H1 (cell line): ENCODE results near the gene SRD5A3. TPM values are rescaled to one million over a fixed set of nuclear protein-coding genes. Genes with fewer than 3 reads are reported as not detected.

ENCODE experiments used
- CTCF ChIA-PET: fragments of 300-600 bp; sonication (Branson Sonifier 250); formaldehyde crosslinking; loops from one replicate; lab custom pipeline; 2021; ENCODE audit not compliant: partially characterized antibody; lab: Charles Lee
- POLR2A ChIA-PET: fragments of 300-600 bp; sonication (Branson Sonifier 250); formaldehyde crosslinking; loops from one replicate; lab custom pipeline; 2021; ENCODE audit warnings: inconsistent platforms; ENCODE audit not compliant: partially characterized antibody; lab: Charles Lee
- DNase-seq, 2 experiments: peaks; one replicate each; pipeline versions ENCODE4 v3.0.0 to v3.0.0-alpha.2; 2010 to 2022; ENCODE audit warnings: low spot score in 2 of 2, low read depth in 1 of 2, mixed read lengths in 1 of 2
- FAIRE-seq: peaks from 2 replicates; lab custom pipeline; 2011; peaks lifted over from hg19 to GRCh38; lab: Jason Lieb, UNC
- H2AFZ ChIP-seq: 2 replicates; pipeline ENCODE4 v1.8.1; 2012; ENCODE audit warnings: low read length, inconsistent platforms
- H2AK5ac ChIP-seq: 2 replicates; pipeline ENCODE4 v1.6.1; 2013; ENCODE audit warnings: low read depth, low read length
- H2BK120ac ChIP-seq: replicated peaks from 2 replicates; pipeline ENCODE3; 2013; ENCODE audit warnings: low read depth, low read length, inconsistent platforms
- H2BK12ac ChIP-seq: 2 replicates; pipeline ENCODE4 v1.6.1; 2013; ENCODE audit warnings: low read depth, low read length
- H2BK15ac ChIP-seq: 2 replicates; pipeline ENCODE4 v1.6.1; 2013; ENCODE audit warnings: low read length
- H2BK20ac ChIP-seq: 2 replicates; pipeline ENCODE4 v1.6.1; 2013; ENCODE audit warnings: low read length
- H2BK5ac ChIP-seq: 2 replicates; pipeline ENCODE4 v1.6.1; 2013; ENCODE audit warnings: low read depth, low read length
- H3K14ac ChIP-seq: 2 replicates; pipeline ENCODE4 v1.6.1; 2013; ENCODE audit warnings: inconsistent platforms; ENCODE audit not compliant: insufficient read length
- H3K18ac ChIP-seq: 2 replicates; pipeline ENCODE4 v1.6.1; 2013; ENCODE audit warnings: low read length; ENCODE audit errors: extremely low read depth
- H3K23ac ChIP-seq: 2 replicates; pipeline ENCODE4 v1.6.1; 2013; ENCODE audit warnings: inconsistent platforms; ENCODE audit not compliant: insufficient read length
- H3K23me2 ChIP-seq: 2 replicates; pipeline ENCODE4 v1.6.1; 2013; ENCODE audit warnings: low read depth, low read length
- H3K27ac ChIP-seq: 2 replicates; pipeline ENCODE4 v1.6.1; 2011; ENCODE audit warnings: low read depth, low read length, inconsistent platforms
- H3K27me3 ChIP-seq, 4 experiments: replicated peaks in 1 of 4; 1 replicate in 1 of 4; 2 replicates in 3 of 4; pipeline versions ENCODE4 v1.6.1 to v1.8.1; 2011 to 2013; ENCODE audit warnings: low read length in 3 of 4, mild to moderate bottlenecking in 3 of 4, inconsistent platforms in 2 of 4, mixed read lengths in 2 of 4, moderate library complexity in 1 of 4; ENCODE audit not compliant: control insufficient read depth in 3 of 4, insufficient read depth in 3 of 4; ENCODE audit errors: extremely low read depth in 1 of 4
- H3K36me3 ChIP-seq, 4 experiments: 2 replicates each; pipeline versions ENCODE4 v1.6.1 to v1.8.1; 2011 to 2013; ENCODE audit warnings: mild to moderate bottlenecking in 4 of 4, low read length in 3 of 4, moderate library complexity in 2 of 4, control low read depth in 1 of 4, inconsistent platforms in 1 of 4; ENCODE audit not compliant: insufficient read depth in 4 of 4, control insufficient read depth in 2 of 4
- H3K4ac ChIP-seq: replicated peaks from 2 replicates; pipeline ENCODE3; 2013; ENCODE audit warnings: low read length, low read depth, mixed read lengths, inconsistent platforms; ENCODE audit not compliant: insufficient read length
- H3K4me1 ChIP-seq, 4 experiments: replicated peaks in 1 of 4; 1 replicate in 1 of 4; 2 replicates in 3 of 4; pipeline versions ENCODE4 v1.6.1 to v1.8.1; 2011 to 2013; ENCODE audit warnings: low read length in 3 of 4, inconsistent platforms in 2 of 4, mixed read lengths in 1 of 4; ENCODE audit not compliant: insufficient read depth in 4 of 4, control insufficient read depth in 3 of 4
- H3K4me2 ChIP-seq, 2 experiments: 2 replicates each; pipeline versions ENCODE4 v1.6.1 to v1.8.1; 2011 to 2013; ENCODE audit warnings: low read depth in 2 of 2, low read length in 2 of 2, control low read depth in 1 of 2, inconsistent platforms in 1 of 2, mild to moderate bottlenecking in 1 of 2; ENCODE audit not compliant: insufficient read depth in 1 of 2
- H3K4me3 ChIP-seq, 4 experiments: fragments of 200-600, 300-600 bp in 1 of 4; sonication (generic), shearing (Covaris generic), sonication (Bioruptor Twin) in 1 of 4; 2 replicates each; pipeline versions ENCODE4 v1.5.1 to v1.8.1; 2011 to 2016; ENCODE audit warnings: low read length in 4 of 4, low read depth in 3 of 4, control low read depth in 2 of 4, inconsistent platforms in 2 of 4, mild to moderate bottlenecking in 2 of 4, mixed read lengths in 1 of 4, moderate library complexity in 1 of 4; ENCODE audit not compliant: insufficient read depth in 2 of 4; ENCODE audit errors: extremely low read depth in 1 of 4
- H3K56ac ChIP-seq: replicated peaks from 2 replicates; pipeline ENCODE3; 2013; ENCODE audit warnings: low read depth, mild to moderate bottlenecking, mixed read lengths, low read length, inconsistent platforms; ENCODE audit not compliant: insufficient read length
- H3K79me1 ChIP-seq: 2 replicates; pipeline ENCODE4 v1.6.1; 2013; ENCODE audit warnings: low read depth, low read length, control low read depth
- H3K79me2 ChIP-seq, 2 experiments: 2 replicates each; pipeline versions ENCODE4 v1.6.1 to v1.8.1; 2012 to 2013; ENCODE audit warnings: low read length in 2 of 2, mild to moderate bottlenecking in 2 of 2, inconsistent platforms in 1 of 2; ENCODE audit not compliant: insufficient read depth in 2 of 2, control insufficient read depth in 1 of 2
- H3K9ac ChIP-seq, 4 experiments: replicated peaks in 1 of 4; 1 replicate in 1 of 4; 2 replicates in 3 of 4; pipeline versions ENCODE4 v1.6.1 to v1.8.1; 2011 to 2013; ENCODE audit warnings: low read depth in 3 of 4, low read length in 3 of 4, control low read depth in 2 of 4, mild to moderate bottlenecking in 2 of 4, moderate library complexity in 2 of 4, inconsistent platforms in 1 of 4; ENCODE audit errors: extremely low read depth in 1 of 4
- H3K9me3 ChIP-seq, 2 experiments: 2 replicates each; pipeline versions ENCODE4 v1.6.1 to v1.8.1; 2012 to 2013; ENCODE audit warnings: mild to moderate bottlenecking in 2 of 2, moderate library complexity in 2 of 2, control low read depth in 1 of 2, inconsistent platforms in 1 of 2, low read depth in 1 of 2, low read length in 1 of 2, mixed read lengths in 1 of 2; ENCODE audit not compliant: insufficient read depth in 2 of 2
- H4K20me1 ChIP-seq, 2 experiments: replicated peaks in 1 of 2; 2 replicates each; pipeline versions ENCODE3 to v1.8.1; 2011 to 2013; ENCODE audit warnings: inconsistent platforms in 2 of 2, low read length in 2 of 2, mild to moderate bottlenecking in 1 of 2; ENCODE audit not compliant: insufficient read depth in 2 of 2, control insufficient read depth in 1 of 2
- H4K5ac ChIP-seq: 2 replicates; pipeline ENCODE4 v1.6.1; 2013; ENCODE audit warnings: low read length, low read depth, mixed read lengths, inconsistent platforms; ENCODE audit not compliant: insufficient read length
- H4K8ac ChIP-seq: 2 replicates; pipeline ENCODE4 v1.8.0; 2013; ENCODE audit warnings: mild to moderate bottlenecking, moderate library complexity, low read length, inconsistent platforms; ENCODE audit not compliant: insufficient read depth; ENCODE audit errors: extremely low read depth
- H4K91ac ChIP-seq: replicated peaks from 2 replicates; pipeline ENCODE3; 2013; ENCODE audit warnings: low read length, mixed read lengths, inconsistent platforms; ENCODE audit not compliant: insufficient read length
- CTBP2 ChIP-seq: IDR thresholded peaks from 2 replicates; pipeline ENCODE4 v1.7.0; 2011; ENCODE audit warnings: borderline replicate concordance, mild to moderate bottlenecking, moderate library complexity, mixed read lengths, low read length; ENCODE audit not compliant: insufficient read depth, insufficient read length
- CTCF ChIP-seq, 3 experiments: IDR thresholded peaks; 1 replicate in 2 of 3; 2 replicates in 1 of 3; pipeline versions ENCODE4 v1.5.1 to v1.6.1; 2011; ENCODE audit warnings: low read length in 3 of 3, mild to moderate bottlenecking in 3 of 3, inconsistent platforms in 2 of 3, low read depth in 1 of 3, moderate library complexity in 1 of 3; ENCODE audit not compliant: insufficient read depth in 1 of 3; ENCODE audit errors: control extremely low read depth in 1 of 3
- KDM1A ChIP-seq: fragments of 200-600, 300-600 bp; sonication (generic); IDR thresholded peaks from 2 replicates; pipeline ENCODE4 v1.7.1; 2016; ENCODE audit warnings: mild to moderate bottlenecking, low read length, borderline replicate concordance
- MAFK ChIP-seq: IDR thresholded peaks from 2 replicates; pipeline ENCODE4 v1.6.1; 2012; ENCODE audit warnings: low read depth, mild to moderate bottlenecking, improper control_type of control experiment, low read length
- PHF8 ChIP-seq: fragments of 200-600 bp; sonication (generic); conservative IDR thresholded peaks from 2 replicates; pipeline ENCODE4 v1.7.1; 2012; ENCODE audit warnings: low read depth, mild to moderate bottlenecking, inconsistent platforms, low read length, moderate library complexity
- POLR2AphosphoS5 ChIP-seq: IDR thresholded peaks from 2 replicates; pipeline ENCODE4 v1.6.1; 2011; ENCODE audit warnings: low read depth, low read length
- RAD21 ChIP-seq, 2 experiments: IDR thresholded peaks in 1 of 2; conservative IDR thresholded peaks in 1 of 2; 2 replicates each; pipeline ENCODE4 v1.6.1; 2011; ENCODE audit warnings: low read depth in 2 of 2, low read length in 2 of 2, improper control_type of control experiment in 1 of 2, inconsistent platforms in 1 of 2, mild to moderate bottlenecking in 1 of 2, moderate library complexity in 1 of 2
- RNF2 ChIP-seq: fragments of 200-900, 300-1000 bp; sonication (generic); IDR thresholded peaks from 2 replicates; pipeline ENCODE4 v1.7.1; 2016; ENCODE audit warnings: borderline replicate concordance, low read depth, mild to moderate bottlenecking, antibody characterized with exemption, low read length; ENCODE audit not compliant: poor library complexity, severe bottlenecking; ENCODE audit errors: missing control alignments
- SIRT6 ChIP-seq: IDR thresholded peaks from one replicate; pipeline ENCODE4 v1.7.1; 2012; ENCODE audit warnings: low read length, inconsistent platforms
- SP1 ChIP-seq: IDR thresholded peaks from 2 replicates; pipeline ENCODE4 v1.6.1; 2011; ENCODE audit warnings: low read depth, low read length
- TAF1 ChIP-seq: IDR thresholded peaks from 2 replicates; pipeline ENCODE4 v1.6.1; 2011; ENCODE audit warnings: mild to moderate bottlenecking, low read depth, low read length
- WGBS, 2 experiments: shearing (Covaris generic) in 1 of 2; methylation state at CpG; one replicate each; pipeline versions ENCODE4 v1.1.6 to v1.1.7; 2013 to 2015; ENCODE audit warnings: low lambda C conversion rate in 2 of 2, mixed read lengths in 2 of 2, inconsistent platforms in 1 of 2, low coverage in 1 of 2, missing lambda C conversion rate in 1 of 2; ENCODE audit not compliant: insufficient replicate concordance in 2 of 2, insufficient coverage in 1 of 2, insufficient read length in 1 of 2; ENCODE audit errors: extremely low coverage in 1 of 2, missing lambda C conversion rate in 1 of 2; 5-methylcytosine and 5-hydroxymethylcytosine counted together
- polyA plus RNA-seq, 7 experiments: library from polyadenylated mRNA; depleted of rRNA in 3 of 7; stranded (reverse) in 5 of 7; unstranded in 2 of 7; fragments of >200 nt in 5 of 7; fragments of 200-250 nt in 2 of 7; gene quantifications; 1 replicate in 5 of 7; 2 replicates in 1 of 7; 4 replicates in 1 of 7; pipeline versions ENCODE4 v1.2.1 to v1.2.3, GENCODE V29; 2011 to 2013; ENCODE audit warnings: missing spikeins in 2 of 7, mixed read lengths in 2 of 7
- total RNA-seq: library from RNA; stranded (reverse); fragmentation: NEBNext Ultra II Directional; extraction: Animal tissue kit (Norgen Biotek cat#: 25700); gene quantifications from 2 replicates; pipeline ENCODE4 v1.2.1, GENCODE V29; 2021

The SRD5A3 gene
- total and polyA plus RNA-seq, 2 of the 8 experiments (the other 6 are each of a cell fraction or from before 2014, with no cell fraction given), result 19.6 to 34.6 TPM

GRCh38 chr4:55345054-55345453 is 988 bp upstream of the SRD5A3 start:
- Histone ChIP-seq H3K14ac (no peak overlapping the region), H3K27ac (no peak overlapping the region), H2AFZ (no peak overlapping the region), H3K4me3 (no peak overlapping the region), H4K8ac (no peak overlapping the region), H4K5ac (no peak overlapping the region), H2BK15ac (no peak overlapping the region), H4K91ac (no peak overlapping the region), H3K23me2 (no peaks in the 10 kb centered on the region), H2BK120ac (no peak overlapping the region), H3K23ac (no peak overlapping the region), H2BK20ac (no peak overlapping the region), H2BK5ac (no peak overlapping the region), H3K27me3 (no peaks in the 10 kb centered on the region), H4K20me1 (no peaks in the 10 kb centered on the region), H3K56ac (no peak overlapping the region), H3K18ac (no peak overlapping the region), H3K9me3 (no peaks in the 10 kb centered on the region), H3K79me1 (no peaks in the 10 kb centered on the region), H3K4ac (no peak overlapping the region), H2AK5ac (no peak overlapping the region), H3K36me3 (no peaks in the 10 kb centered on the region), H3K4me2 (no peak overlapping the region; a peak in 1 of 4 replicates), H3K4me1 (peaks cover 0 to 9% (median 5%) of the 10 kb centered on the region in 4 experiments), H3K9ac (no peak overlapping the region), H3K79me2 (no peaks in the 10 kb centered on the region), H2BK12ac (no peak overlapping the region)
- CTCF ChIA-PET, result interaction anchor here (0.7 to 2.3 kb wide), 16 partner anchors 9 to 398 kb away, joined by 3 to 15 read pairs (median 4); no protein-coding TSS in a partner anchor
- no peak for FAIRE-seq
- WGBS, 2 experiments, result 93% methylated on average over 3 of the region's 3 CpGs; no CpG with 5 or more reads in 1 of the 2 experiments
- POLR2A ChIA-PET, result interaction anchor here (1.1 to 1.5 kb wide), 2 partner anchors 50 to 55 kb away, joined by 3 to 4 read pairs; no protein-coding TSS in a partner anchor
- no peak for DNase-seq
- TF ChIP-seq SIRT6 (no peak), TAF1 (no peak), POLR2AphosphoS5 (no peak), RAD21 (IDR thresholded peaks at IDR 0.05 in 1 of 2, conservative IDR thresholded peaks at IDR 0.05 in 1 of 2; ENCODE audit: low read depth in 2 of 2, low read length in 2 of 2) (no peak), RNF2 (no peak), CTCF (IDR thresholded peaks at IDR 0.05; ENCODE audit: control extremely low read depth in 1 of 3, insufficient read depth in 1 of 3, low read depth in 1 of 3, low read length in 3 of 3) (no peak), SP1 (no peak), CTBP2 (no peak), PHF8 (no peak), MAFK (no peak), KDM1A (no peak)
